HG02588 (cell line): Measurements from ENCODE around the gene UBE4B.
A peak's percentile ranks its signal among the peaks of the same experiment; 100 is the strongest.
"Not testable (repeated sequence)": the region's sequence is repeated elsewhere in the genome, so short reads cannot be mapped to it uniquely, and the experiment has no call there.

Experiments
- ATAC-seq: cut with Tn5 transposase; IDR thresholded peaks from one replicate; pipeline ENCODE4 v1.9.1; 2021; ENCODE audit warnings: mild to moderate bottlenecking, moderate library complexity; ENCODE audit not compliant: unreplicated experiment

UBE4B gene

DNA sequence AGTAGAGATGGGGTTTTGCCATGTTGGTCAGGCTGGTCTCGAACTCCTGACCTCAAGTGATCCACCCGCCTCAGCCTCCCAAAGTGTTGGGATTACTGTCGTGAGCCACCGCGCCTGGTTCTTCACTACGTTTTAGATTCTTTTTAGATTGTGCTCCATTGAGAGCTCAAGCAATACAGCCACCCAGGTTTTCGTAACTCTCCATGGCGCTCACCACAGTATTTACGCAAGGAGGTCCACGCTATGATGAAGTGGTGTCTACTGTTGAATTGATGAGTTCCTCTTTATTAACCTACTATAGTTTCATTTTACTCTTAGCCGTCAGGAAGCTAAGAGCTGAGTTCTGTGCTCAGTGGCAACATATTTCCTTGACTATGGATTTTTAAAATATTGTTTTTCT, 175.8 kb downstream of the UBE4B start:
- no peak for ATAC-seq

- ATAC-seq = no peak
Observed at GRCh38 chr1:10209590-10209904, 176.8 kb downstream of the UBE4B start.

GRCh38 chr1:10209905-10210810, 177.4 kb downstream of the UBE4B start, which contains the start of gene KIF1B:
Gene KIF1B (plus strand): TSS chr1:10210570. CDS start chr1:10232329, 21,759 bp downstream.
- ATAC-seq = peak; percentile 98

GRCh38 chr1:10210841-10211804, 178.4 kb downstream of the UBE4B start:
- peak; percentile 12 for ATAC-seq

DNA sequence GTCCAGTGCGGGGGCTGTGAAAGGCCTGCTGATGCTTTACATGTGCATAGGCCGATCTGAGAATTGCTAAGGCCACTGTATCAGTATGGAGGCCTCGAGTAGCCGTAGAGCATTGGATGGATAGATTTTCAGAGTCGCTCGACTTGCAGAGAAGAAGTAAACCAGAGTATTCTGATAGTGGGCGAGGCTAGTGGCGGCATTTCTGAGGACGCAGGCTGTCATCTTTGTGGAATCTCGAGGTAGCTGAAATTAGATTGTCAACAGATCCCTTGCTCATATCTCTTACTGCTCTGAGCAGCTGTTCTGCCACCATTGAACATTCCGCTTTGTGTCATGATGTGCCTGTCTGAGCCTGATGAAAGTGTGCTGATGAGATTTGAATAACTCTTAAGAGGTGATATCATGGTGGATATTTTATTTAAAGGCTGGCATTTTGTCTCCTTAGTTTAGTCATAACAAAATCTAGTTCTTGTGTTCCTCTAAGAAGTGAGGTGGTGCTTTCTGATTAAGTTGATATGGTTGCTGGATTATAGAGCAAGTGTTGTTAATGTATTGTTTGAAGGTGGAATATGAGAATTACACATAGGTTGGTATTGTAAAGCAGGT, 179.2 kb downstream of the UBE4B start:
- ATAC-seq = no peak

DNA sequence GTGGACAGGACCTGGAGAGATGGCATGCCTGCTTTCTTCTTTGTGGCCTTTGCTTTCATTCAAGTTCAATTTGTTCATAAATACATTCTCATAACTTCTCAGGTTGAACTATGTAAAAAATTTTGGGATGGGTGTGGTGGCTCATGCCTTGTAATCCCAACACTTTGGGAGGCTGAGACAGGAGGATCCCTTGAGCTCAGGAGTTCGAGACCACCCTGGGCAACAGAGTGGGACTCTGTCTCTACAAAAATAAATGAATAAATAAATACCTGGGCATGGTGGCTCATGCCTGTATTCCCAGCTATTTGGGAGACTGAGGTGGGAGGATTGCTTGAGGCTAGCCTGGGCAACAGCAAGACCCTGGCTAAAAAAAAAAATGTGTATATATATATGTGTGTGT, 179.7 kb downstream of the UBE4B start:
- no peak for ATAC-seq

DNA sequence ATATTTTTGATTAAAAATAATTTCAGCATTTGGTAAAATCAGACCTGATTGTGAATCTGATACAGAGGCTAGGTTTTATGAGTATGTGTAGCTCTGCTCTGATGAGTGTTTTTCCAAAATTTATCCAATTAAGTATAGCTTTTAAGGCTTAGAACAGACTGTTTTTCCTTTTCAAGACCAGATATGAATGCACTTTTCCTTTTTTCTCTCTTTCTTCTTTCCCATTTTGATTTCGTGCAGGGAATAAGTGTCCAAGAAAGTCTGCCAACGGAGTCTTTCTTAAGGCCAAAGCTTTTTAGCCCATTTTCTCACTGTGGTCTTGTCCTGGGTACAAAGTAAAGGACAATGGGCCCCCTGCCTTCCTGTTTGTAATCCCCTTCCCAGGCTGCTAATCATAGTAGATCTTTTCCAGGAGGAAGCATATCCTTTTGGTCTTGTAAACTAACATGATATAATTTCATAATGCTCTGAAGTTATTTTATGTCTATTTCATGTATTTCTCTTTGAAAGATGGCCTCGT, 180.5 kb downstream of the UBE4B start:
- ATAC-seq = no peak

DNA sequence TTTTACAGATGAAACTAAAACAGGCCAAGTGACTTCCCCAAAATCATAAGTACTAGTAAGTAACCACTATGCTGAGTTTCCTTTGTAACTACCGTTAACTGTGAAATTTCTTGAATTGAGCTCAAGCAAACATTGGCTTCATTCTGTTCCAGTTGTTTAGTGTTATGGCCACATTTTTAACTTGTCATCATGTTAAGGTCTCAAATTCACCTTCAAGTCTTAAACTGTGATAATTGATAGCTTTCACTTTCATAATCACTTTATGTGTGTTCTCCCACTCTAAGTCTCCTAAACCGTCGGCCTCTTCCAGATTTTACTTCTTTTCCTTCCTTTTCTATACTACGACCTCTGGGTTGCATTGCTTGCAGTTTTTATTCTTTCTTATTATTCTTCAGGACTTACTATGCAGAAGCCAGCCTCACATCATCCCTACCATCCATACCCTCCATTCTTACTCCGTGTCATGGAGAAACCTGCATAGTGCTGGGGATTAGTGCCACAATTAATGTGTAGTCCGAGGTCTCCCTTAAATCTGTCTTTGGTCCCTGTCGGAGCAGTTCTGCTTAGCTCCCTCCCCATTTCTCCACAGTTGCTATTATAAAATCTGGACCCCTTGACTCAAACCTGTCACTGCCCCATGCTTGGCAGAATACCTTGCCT, 183.5 kb downstream of the UBE4B start:
- no peak for ATAC-seq

- ATAC-seq = no peak
Observed at GRCh38 chr1:10217748-10218441, 185.1 kb downstream of the UBE4B start.

DNA sequence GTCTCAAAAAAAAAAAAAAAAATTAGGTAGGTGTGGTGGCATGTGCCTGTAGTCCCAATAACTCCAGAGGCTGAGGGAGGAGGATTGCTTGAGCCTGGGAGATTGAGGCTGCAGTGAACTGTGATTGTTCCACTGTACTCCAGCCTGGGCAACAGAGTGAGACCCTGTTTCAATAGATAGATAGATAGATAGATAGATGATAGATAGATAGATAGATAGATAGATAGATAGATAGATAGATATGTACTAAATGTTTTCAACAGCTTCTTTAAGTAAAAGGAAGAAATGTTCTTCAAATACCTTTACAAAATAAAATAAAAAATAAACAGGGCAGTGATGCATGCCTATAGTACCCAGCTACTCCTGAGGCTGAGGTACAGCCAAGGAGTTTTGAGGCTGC, 187.4 kb downstream of the UBE4B start:
- no peak for ATAC-seq

- not testable (repeated sequence) for ATAC-seq
Observed at GRCh38 chr1:10220657-10221056, 187.9 kb downstream of the UBE4B start.

DNA sequence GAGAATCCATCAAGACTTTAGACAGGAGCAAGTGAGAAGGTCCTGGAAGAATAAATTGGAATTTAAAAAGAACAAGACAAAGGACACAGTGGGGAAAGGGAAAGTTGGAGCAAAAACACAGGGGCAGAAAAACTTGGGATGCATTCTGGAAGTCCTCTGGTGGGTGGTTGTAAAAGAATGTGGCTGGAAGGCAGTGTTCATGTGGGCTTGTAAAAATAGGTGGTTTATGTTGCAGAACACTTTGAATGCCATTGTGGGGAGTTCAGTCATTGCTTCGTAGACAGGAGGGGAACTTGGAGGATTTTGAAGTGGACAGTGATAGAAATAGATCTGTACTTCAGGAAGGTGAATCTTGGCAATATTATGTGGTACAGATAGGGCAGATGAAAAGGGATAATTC, 192.8 kb downstream of the UBE4B start:
- ATAC-seq = no peak

- no peak for ATAC-seq
Observed at GRCh38 chr1:10228528-10228927, 195.8 kb downstream of the UBE4B start.

GRCh38 chr1:10229903-10230302, 197.1 kb downstream of the UBE4B start:
- no peak for ATAC-seq
